GM18907 (cell line): Measurements from ENCODE around the gene CHPF.

Source experiments
- ATAC-seq: cut with Tn5 transposase; IDR thresholded peaks from one replicate; pipeline ENCODE4 v1.9.1; 2021; ENCODE audit warnings: mild to moderate bottlenecking, moderate library complexity; ENCODE audit not compliant: unreplicated experiment

The CHPF gene

GRCh38 chr2:219533930-219534661 lies 9.5 kb downstream of the CHPF start:
- no peak for ATAC-seq

GRCh38 chr2:219532378-219532649 lies 11.3 kb downstream of the CHPF start:
- ATAC-seq = no peak

GRCh38 chr2:219531639-219532377 lies 11.8 kb downstream of the CHPF start:
- ATAC-seq = no peak

GRCh38 chr2:219530048-219530963 lies 13.3 kb downstream of the CHPF start:
- peak; percentile 83 for ATAC-seq

- ATAC-seq = no peak
These were observed 16.1 kb downstream of the CHPF start for GRCh38 chr2:219527472-219527871.

GRCh38 chr2:219527076-219527394 lies 16.6 kb downstream of the CHPF start:
- no peak for ATAC-seq

GRCh38 chr2:219526320-219527075 lies 17.1 kb downstream of the CHPF start:
- no peak for ATAC-seq

GRCh38 chr2:219525533-219526232 lies 17.9 kb downstream of the CHPF start:
- no peak for ATAC-seq

- ATAC-seq = no peak
These were observed 18.8 kb downstream of the CHPF start for GRCh38 chr2:219524817-219525216.

GRCh38 chr2:219523031-219523671 lies 20.5 kb downstream of the CHPF start:
- no peak for ATAC-seq

- ATAC-seq = no peak
These were observed 21.2 kb downstream of the CHPF start for GRCh38 chr2:219522111-219523030.

GRCh38 chr2:219521066-219521880 lies 22.3 kb downstream of the CHPF start:
- ATAC-seq = no peak

- ATAC-seq = no peak
These were observed 23.5 kb downstream of the CHPF start for GRCh38 chr2:219520079-219520478.

- no peak for ATAC-seq
These were observed 24.1 kb downstream of the CHPF start for GRCh38 chr2:219519526-219519916.

- ATAC-seq = no peak
These were observed 25.4 kb downstream of the CHPF start for GRCh38 chr2:219517954-219518778.

- ATAC-seq = no peak
These were observed 26.7 kb downstream of the CHPF start for GRCh38 chr2:219516888-219517287.
